Neural crest cell (in vitro differentiated cells): Measurements from ENCODE around the gene ATP11A. TPM values are rescaled to one million over a fixed set of nuclear protein-coding genes. Genes with fewer than 3 reads are reported as not detected.

Experiments
- DNase-seq: peaks from one replicate; pipeline ENCODE4 v3.0.0; 2021; ENCODE audit warnings: low read depth, mixed read lengths, low spot score
- H3K27ac Mint-ChIP-seq: one replicate; pipeline ENCODE4 v1.8.0; 2021; ENCODE audit warnings: mild to moderate bottlenecking, mixed read lengths; ENCODE audit not compliant: unreplicated experiment
- H3K27me3 Mint-ChIP-seq: 2 replicates; pipeline ENCODE4 v1.8.0; 2021; ENCODE audit warnings: low read depth, mild to moderate bottlenecking, mixed read lengths
- H3K36me3 Mint-ChIP-seq: 2 replicates; pipeline ENCODE4 v1.8.0; 2021; ENCODE audit warnings: low read depth, mild to moderate bottlenecking, mixed read lengths
- H3K4me1 Mint-ChIP-seq: 2 replicates; pipeline ENCODE4 v1.8.0; 2021; ENCODE audit warnings: mixed read lengths
- H3K4me3 Mint-ChIP-seq: one replicate; pipeline ENCODE4 v1.8.0; 2021; ENCODE audit warnings: mild to moderate bottlenecking, mixed read lengths
- H3K9me3 Mint-ChIP-seq: 2 replicates; pipeline ENCODE4 v1.8.0; 2021; ENCODE audit warnings: mixed read lengths
- CTCF ChIP-seq: fragments of 200-600 bp; sonication (generic); conservative IDR thresholded peaks from 2 replicates; pipeline ENCODE4 v1.5.0; 2021; ENCODE audit warnings: antibody characterized with exemption, mild to moderate bottlenecking
- total RNA-seq: library from RNA; stranded (reverse); gene quantifications from 2 replicates; pipeline ENCODE4 v1.2.1, GENCODE V29; 2021

The ATP11A gene
- total RNA-seq, 1 donor from 2014 or later, result 97.4 TPM

- Mint-ChIP-seq H3K9me3 (peaks cover 5% of the 10 kb centered on the region), H3K36me3 (peaks cover 11% of the 10 kb centered on the region), H3K27ac (no peak overlapping the region), H3K4me1 (peaks cover 14% of the 10 kb centered on the region), H3K4me3 (no peak overlapping the region), H3K27me3 (no peaks in the 10 kb centered on the region)
- no peak for DNase-seq
- TF ChIP-seq CTCF, result no peak
Measured at GRCh38 chr13:112908342-112908741, 218.5 kb downstream of the ATP11A start.

GRCh38 chr13:112910016-112910415 is 220.2 kb downstream of the ATP11A start:
- H3K27me3 Mint-ChIP-seq, result no peaks in the 10 kb centered on the region
- no peak overlapping the region for H3K27ac Mint-ChIP-seq
- H3K9me3 Mint-ChIP-seq, result peaks cover 3% of the 10 kb centered on the region
- DNase-seq, result no peak
- TF ChIP-seq CTCF, result no peak
- peaks cover 9% of the 10 kb centered on the region for H3K4me1 Mint-ChIP-seq
- peaks cover 5% of the 10 kb centered on the region for H3K36me3 Mint-ChIP-seq
- H3K4me3 Mint-ChIP-seq, result no peak overlapping the region

- Mint-ChIP-seq H3K4me3 (no peak overlapping the region), H3K4me1 (peaks cover 4% of the 10 kb centered on the region), H3K9me3 (no peaks in the 10 kb centered on the region), H3K36me3 (peaks cover 2% of the 10 kb centered on the region), H3K27me3 (no peaks in the 10 kb centered on the region), H3K27ac (no peak overlapping the region)
- no peak for TF ChIP-seq CTCF
- DNase-seq, result no peak
Measured at GRCh38 chr13:112910616-112911280, 220.9 kb downstream of the ATP11A start.

- no peaks in the 10 kb centered on the region for H3K4me1 Mint-ChIP-seq
- H3K36me3 Mint-ChIP-seq, result peaks cover 2% of the 10 kb centered on the region
- no peak for DNase-seq
- no peak overlapping the region for H3K4me3 Mint-ChIP-seq
- H3K9me3 Mint-ChIP-seq, result no peaks in the 10 kb centered on the region
- no peak for TF ChIP-seq CTCF
- H3K27me3 Mint-ChIP-seq, result no peaks in the 10 kb centered on the region
- H3K27ac Mint-ChIP-seq, result no peak overlapping the region
Measured at GRCh38 chr13:112911285-112911701, 221.5 kb downstream of the ATP11A start.

GRCh38 chr13:112911883-112912282 is 222.0 kb downstream of the ATP11A start:
- Mint-ChIP-seq H3K27ac (no peak overlapping the region), H3K36me3 (no peaks in the 10 kb centered on the region), H3K4me1 (no peaks in the 10 kb centered on the region), H3K9me3 (no peaks in the 10 kb centered on the region), H3K27me3 (no peaks in the 10 kb centered on the region), H3K4me3 (no peak overlapping the region)
- no peak for TF ChIP-seq CTCF
- no peak for DNase-seq
